Immature natural killer cell (primary cell): ENCODE data around the gene H3-3A. TPM values are rescaled to one million over a fixed set of nuclear protein-coding genes. Genes with fewer than 3 reads are reported as not detected.
A peak's percentile ranks its signal among the peaks of the same experiment; 100 is the strongest.

Experiments used
- DNase-seq, 3 donors: peaks; one replicate each; pipeline ENCODE4 v3.0.0; 2022; ENCODE audit warnings: mixed read lengths in 1 of 3
- H3K27ac Mint-ChIP-seq, 6 donors: one replicate each; pipeline ENCODE4 v1.8.0; 2020; ENCODE audit warnings: mixed read lengths in 6 of 6, mild to moderate bottlenecking in 5 of 6, inconsistent platforms in 4 of 6, moderate library complexity in 3 of 6
- H3K27me3 Mint-ChIP-seq, 3 donors: one replicate each; pipeline ENCODE4 v1.8.0; 2020 to 2021; ENCODE audit warnings: low read depth in 3 of 3, mild to moderate bottlenecking in 3 of 3, mixed read lengths in 3 of 3, moderate library complexity in 3 of 3, inconsistent platforms in 1 of 3
- H3K36me3 Mint-ChIP-seq, 3 donors: one replicate each; pipeline ENCODE4 v1.8.0; 2020; ENCODE audit warnings: mixed read lengths in 3 of 3, inconsistent platforms in 2 of 3, mild to moderate bottlenecking in 2 of 3
- H3K4me1 Mint-ChIP-seq, 2 donors: one replicate each; pipeline ENCODE4 v1.8.0; 2020; ENCODE audit warnings: inconsistent platforms in 2 of 2, mild to moderate bottlenecking in 2 of 2, mixed read lengths in 2 of 2, moderate library complexity in 1 of 2
- H3K4me3 Mint-ChIP-seq, 5 donors: one replicate each; pipeline ENCODE4 v1.8.0; 2020; ENCODE audit warnings: mild to moderate bottlenecking in 5 of 5, mixed read lengths in 5 of 5, inconsistent platforms in 3 of 5, moderate library complexity in 3 of 5
- H3K9me3 Mint-ChIP-seq, 6 donors: one replicate each; pipeline ENCODE4 v1.8.0; 2020; ENCODE audit warnings: mild to moderate bottlenecking in 6 of 6, mixed read lengths in 6 of 6, inconsistent platforms in 4 of 6, moderate library complexity in 3 of 6
- polyA plus RNA-seq, 3 donors: library from polyadenylated mRNA; unstranded; fragments of 300-500 nt; fragmentation: Illumina TruSeq; gene quantifications; one replicate each; pipeline ENCODE4 v1.2.3, GENCODE V29; 2021

H3-3A gene
- polyA plus RNA-seq, 3 donors from 2014 or later: 850 to 1,086 (median 967) TPM

GRCh38 chr1:226116673-226117072 is 54.2 kb downstream of the H3-3A start:
- Mint-ChIP-seq H3K36me3 (no peaks in the 10 kb centered on the region), H3K27ac (no peak overlapping the region), H3K4me1 (peaks cover 15% of the 10 kb centered on the region in 2 donors), H3K4me3 (no peak overlapping the region), H3K27me3 (peaks cover 4 to 15% (median 4%) of the 10 kb centered on the region in 3 donors), H3K9me3 (no peaks in the 10 kb centered on the region)
- no peak for DNase-seq

GRCh38 chr1:226117330-226117729 is 54.8 kb downstream of the H3-3A start:
- DNase-seq: no peak
- Mint-ChIP-seq H3K27ac (no peak overlapping the region), H3K36me3 (no peaks in the 10 kb centered on the region), H3K9me3 (no peaks in the 10 kb centered on the region), H3K4me3 (no peak overlapping the region), H3K4me1 (peaks cover 10 to 12% of the 10 kb centered on the region in 2 donors), H3K27me3 (peaks cover 4 to 15% (median 4%) of the 10 kb centered on the region in 3 donors)

- Mint-ChIP-seq H3K9me3 (no peaks in the 10 kb centered on the region), H3K36me3 (no peaks in the 10 kb centered on the region), H3K27me3 (peaks cover 6 to 19% (median 7%) of the 10 kb centered on the region in 3 donors), H3K4me1 (peaks cover 11% of the 10 kb centered on the region in 2 donors), H3K4me3 (peak overlapping the region in 1 of 5 donors; percentile 44), H3K27ac (peak overlapping the region in 1 of 6 donors; percentile 70)
- DNase-seq: no peak
Measured at GRCh38 chr1:226118357-226118756, 55.8 kb downstream of the H3-3A start.

- H3K36me3 Mint-ChIP-seq: no peaks in the 10 kb centered on the region
- H3K27ac Mint-ChIP-seq: no peak overlapping the region
- H3K9me3 Mint-ChIP-seq: no peaks in the 10 kb centered on the region
- DNase-seq: no peak
- peaks cover 11 to 14% of the 10 kb centered on the region in 2 donors for H3K4me1 Mint-ChIP-seq
- H3K4me3 Mint-ChIP-seq: peak overlapping the region in 1 of 5 donors; percentile 44
- H3K27me3 Mint-ChIP-seq: peaks cover 6 to 19% (median 7%) of the 10 kb centered on the region in 3 donors
Measured at GRCh38 chr1:226119169-226119568, 56.7 kb downstream of the H3-3A start.

DNA sequence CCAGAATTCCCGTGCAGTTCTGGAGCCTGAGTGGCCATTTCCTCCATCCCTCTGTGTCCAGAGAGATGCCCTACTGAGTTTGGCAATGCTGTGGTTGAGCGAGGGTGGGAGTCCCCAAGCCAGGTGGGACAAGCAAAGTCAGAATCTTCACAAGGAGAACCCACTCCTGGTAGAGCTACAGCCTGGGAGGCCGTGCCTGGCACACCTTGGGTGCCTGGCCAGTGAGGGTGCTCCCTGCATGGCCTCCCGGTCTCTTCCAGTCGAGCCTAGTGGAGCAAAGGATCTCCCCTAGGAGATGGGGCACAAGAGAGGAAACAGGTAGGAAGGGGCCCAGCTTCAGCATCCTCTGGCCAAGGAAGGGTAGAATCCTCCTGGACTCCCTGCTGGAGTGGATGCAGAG is 57.9 kb downstream of the H3-3A start:
- H3K36me3 Mint-ChIP-seq: no peaks in the 10 kb centered on the region
- peak overlapping the region; percentile 82 to 85 (median 85) for H3K4me3 Mint-ChIP-seq
- peaks cover 8 to 22% (median 10%) of the 10 kb centered on the region in 3 donors for H3K27me3 Mint-ChIP-seq
- H3K9me3 Mint-ChIP-seq: no peaks in the 10 kb centered on the region
- H3K27ac Mint-ChIP-seq: peak overlapping the region in 3 of 6 donors; percentile 68 to 87 (median 78)
- no peak for DNase-seq
- peaks cover 18 to 21% of the 10 kb centered on the region in 2 donors for H3K4me1 Mint-ChIP-seq

DNA sequence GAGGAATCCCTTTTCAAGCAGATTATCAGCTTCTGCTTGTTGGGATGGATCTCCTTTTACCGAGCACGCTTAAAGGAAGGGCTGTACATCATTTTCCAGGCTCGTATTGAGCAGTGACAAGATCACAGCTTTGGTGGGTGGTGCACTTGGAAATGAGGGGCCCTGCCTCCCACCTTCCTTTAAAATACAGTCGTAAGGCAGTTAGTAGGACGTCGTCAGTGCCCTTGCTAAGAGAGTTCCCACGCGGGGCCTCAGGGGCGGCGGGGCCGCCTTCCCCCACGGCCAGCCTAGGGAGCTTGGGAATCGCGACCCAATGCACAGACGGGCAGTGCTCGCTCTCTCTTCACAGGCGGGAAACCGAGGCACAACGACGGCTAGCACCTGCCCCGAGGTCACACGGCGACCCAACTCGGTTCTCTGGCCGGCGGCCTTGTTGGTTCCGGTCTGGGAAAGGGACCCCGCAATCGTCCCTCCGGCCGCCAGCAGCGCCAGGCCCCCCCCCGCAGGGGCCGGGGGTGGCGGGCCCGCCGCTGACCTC is 58.6 kb downstream of the H3-3A start:
- H3K36me3 Mint-ChIP-seq: no peaks in the 10 kb centered on the region
- H3K27me3 Mint-ChIP-seq: peaks cover 8 to 22% (median 10%) of the 10 kb centered on the region in 3 donors
- H3K4me3 Mint-ChIP-seq: peak overlapping the region; percentile 82 to 85 (median 85)
- no peak for DNase-seq
- H3K27ac Mint-ChIP-seq: peak overlapping the region; percentile 68 to 87 (median 78)
- no peaks in the 10 kb centered on the region for H3K9me3 Mint-ChIP-seq
- H3K4me1 Mint-ChIP-seq: peaks cover 18 to 21% of the 10 kb centered on the region in 2 donors

Other genes with a start within 250 kb of the H3-3A start
- gene TMEM63A, start 180.3 kb upstream of the H3-3A start, polyA plus RNA-seq: 10 to 100 TPM; 10.1 to 27.4 (median 11.1) TPM
- not detected for gene LEFTY1, start 173.6 kb upstream of the H3-3A start, polyA plus RNA-seq
- gene PYCR2, start 138.5 kb upstream of the H3-3A start, polyA plus RNA-seq: 100 to 1,000 TPM in 1 of 3 donors, 10 to 100 TPM in 2; 62.0 to 106 (median 72.0) TPM
- gene LEFTY2, start 121.5 kb upstream of the H3-3A start, polyA plus RNA-seq: not detected
- gene SDE2, start 63.4 kb upstream of the H3-3A start, polyA plus RNA-seq: 10 to 100 TPM; 13.5 to 18.9 (median 15.8) TPM
- 10 to 100 TPM in 2 of 3 donors, 1 to 10 TPM in 1; 4.8 to 23.2 (median 11.2) TPM for gene ACBD3, start 124.0 kb downstream of the H3-3A start, polyA plus RNA-seq
- gene MIXL1, start 160.9 kb downstream of the H3-3A start, polyA plus RNA-seq: not detected
- 1 to 10 TPM in 2 of 3 donors, under 1 TPM in 1; 0.94 to 3.1 (median 1.8) TPM for gene LIN9, start 246.4 kb downstream of the H3-3A start, polyA plus RNA-seq